Endothelial cell of umbilical vein (primary cell): ENCODE results near the gene CRYBB2. TPM values are rescaled to one million over a fixed set of nuclear protein-coding genes. Genes with fewer than 3 reads are reported as not detected.

Experiments used
- BruUV-seq: library from RNA; stranded (reverse); fragments of 400-500 nt; replicated peaks from 2 replicates; lab custom pipeline; 2021; lab: Mats Ljungman, UMichigan
- CTCF ChIA-PET: fragments of 300-600, 350-600 bp; sonication (Branson Sonifier 250); formaldehyde crosslinking; loops from one replicate; lab custom pipeline; 2021; ENCODE audit warnings: antibody characterized with exemption, inconsistent platforms; lab: Charles Lee
- POLR2A ChIA-PET: fragments of 300-600, 350-600 bp; sonication (Branson Sonifier 250); formaldehyde crosslinking; loops from one replicate; lab custom pipeline; 2021; ENCODE audit warnings: antibody characterized with exemption, inconsistent platforms; lab: Charles Lee
- DNase-seq: peaks from one replicate; pipeline ENCODE4 v3.0.0-alpha.2; 2011; ENCODE audit warnings: low read depth, low spot score
- FAIRE-seq: peaks from 2 replicates; lab custom pipeline; 2011; peaks lifted over from hg19 to GRCh38; lab: Jason Lieb, UNC
- H2AFZ ChIP-seq: 2 replicates; pipeline ENCODE4 v1.6.0; 2012; ENCODE audit warnings: low read depth, low read length, control low read depth, inconsistent platforms
- H3K27ac ChIP-seq: 2 replicates; pipeline ENCODE4 v1.5.1; 2011; ENCODE audit warnings: low read depth, mild to moderate bottlenecking, control low read depth, low read length, moderate library complexity; ENCODE audit not compliant: insufficient read depth
- H3K27me3 ChIP-seq, 2 experiments: 2 replicates each; pipeline versions ENCODE4 v1.6.0 to v1.6.1; 2011; ENCODE audit warnings: low read length in 2 of 2, mixed read lengths in 1 of 2; ENCODE audit not compliant: control insufficient read depth in 2 of 2, insufficient read depth in 2 of 2
- H3K36me3 ChIP-seq, 2 experiments: 2 replicates in 1 of 2; 3 replicates in 1 of 2; pipeline ENCODE4 v1.5.1; 2011; ENCODE audit warnings: low read length in 2 of 2, mild to moderate bottlenecking in 1 of 2, moderate library complexity in 1 of 2; ENCODE audit not compliant: control insufficient read depth in 2 of 2, insufficient read depth in 2 of 2; ENCODE audit errors: extremely low read depth in 1 of 2
- H3K4me1 ChIP-seq: 3 replicates; pipeline ENCODE4 v1.5.1; 2011; ENCODE audit warnings: mild to moderate bottlenecking, low read length; ENCODE audit not compliant: control insufficient read depth, insufficient read depth; ENCODE audit errors: extremely low read depth
- H3K4me2 ChIP-seq: 2 replicates; pipeline ENCODE4 v1.6.1; 2011; ENCODE audit warnings: low read length, control low read depth, mixed read lengths; ENCODE audit not compliant: insufficient read depth
- H3K4me3 ChIP-seq, 3 experiments: fragments of 200-600 bp in 1 of 3; sonication (generic), shearing (Covaris generic) in 1 of 3; replicated peaks in 1 of 3; 2 replicates each; pipeline ENCODE4 v1.5.1; 2011 to 2016; ENCODE audit warnings: control low read depth in 3 of 3, low read length in 3 of 3, mild to moderate bottlenecking in 2 of 3, inconsistent platforms in 1 of 3, low read depth in 1 of 3, moderate library complexity in 1 of 3; ENCODE audit not compliant: insufficient read depth in 1 of 3
- H3K79me2 ChIP-seq: 2 replicates; pipeline ENCODE4 v1.6.0; 2012; ENCODE audit warnings: low read length, inconsistent platforms; ENCODE audit not compliant: control insufficient read depth, insufficient read depth
- H3K9ac ChIP-seq: replicated peaks from 2 replicates; pipeline ENCODE3; 2011; ENCODE audit warnings: low read length, control low read depth; ENCODE audit not compliant: insufficient read depth; ENCODE audit errors: extremely low read depth
- H3K9me1 ChIP-seq: replicated peaks from 3 replicates; pipeline ENCODE4 v1.6.0; 2011; ENCODE audit warnings: mild to moderate bottlenecking, low read length; ENCODE audit not compliant: control insufficient read depth, insufficient read depth; ENCODE audit errors: extremely low read depth
- H3K9me3 ChIP-seq: replicated peaks from 2 replicates; pipeline ENCODE4 v1.5.1; 2012; ENCODE audit warnings: low read length, inconsistent platforms; ENCODE audit not compliant: control insufficient read depth, insufficient read depth
- H4K20me1 ChIP-seq: replicated peaks from 2 replicates; pipeline ENCODE3; 2011; ENCODE audit warnings: mild to moderate bottlenecking, low read length; ENCODE audit not compliant: control insufficient read depth, insufficient read depth; ENCODE audit errors: extremely low read depth
- EZH2 ChIP-seq: IDR thresholded peaks from 2 replicates; pipeline ENCODE4 v1.6.1; 2012; ENCODE audit warnings: borderline replicate concordance, low read depth, mild to moderate bottlenecking, moderate library complexity, low read length, inconsistent platforms; ENCODE audit not compliant: severe bottlenecking
- FOS ChIP-seq: IDR thresholded peaks from 2 replicates; pipeline ENCODE4 v1.6.1; 2011; ENCODE audit warnings: mild to moderate bottlenecking, low read length, moderate library complexity, borderline replicate concordance; ENCODE audit not compliant: insufficient read depth
- GATA2 ChIP-seq: IDR thresholded peaks from 2 replicates; pipeline ENCODE4 v1.7.0; 2011; ENCODE audit warnings: low read depth, mild to moderate bottlenecking, moderate library complexity, mixed read lengths, low read length; ENCODE audit not compliant: insufficient read length, insufficient read depth
- JUN ChIP-seq: IDR thresholded peaks from 2 replicates; pipeline ENCODE4 v1.6.1; 2011; ENCODE audit warnings: borderline replicate concordance, low read depth; ENCODE audit not compliant: insufficient read length, insufficient read depth
- MYC ChIP-seq: IDR thresholded peaks from one replicate; pipeline ENCODE4 v1.6.1; 2011; ENCODE audit warnings: mild to moderate bottlenecking, low read depth, low read length
- POLR2A ChIP-seq: IDR thresholded peaks from 2 replicates; pipeline ENCODE4 v1.6.1; 2012; ENCODE audit warnings: low read depth, mild to moderate bottlenecking, control low read depth, low read length
- POLR2AphosphoS5 ChIP-seq: IDR thresholded peaks from 2 replicates; pipeline ENCODE4 v1.6.1; 2012; ENCODE audit warnings: low read depth, mild to moderate bottlenecking, control low read depth, low read length, moderate library complexity; ENCODE audit not compliant: insufficient read depth
- dilution Hi-C: fragments of 300-500 bp; cut with MboI; formaldehyde crosslinking; loops from one replicate; pipeline ENCODE4 v1.15.0; 2019; ENCODE audit warnings: low sequenced_read_pairs; ENCODE audit not compliant: extremely low pct_ligation_motif_present
- intact Hi-C: fragments of 100-400 bp; cut with micrococcal nuclease; formaldehyde crosslinking; loops from one replicate; pipeline ENCODE4 v1.10.0; 2022
- polyA plus RNA-seq, 4 experiments: library from polyadenylated mRNA; depleted of rRNA in 3 of 4; stranded (reverse) in 3 of 4; unstranded in 1 of 4; fragments of >200 nt; gene quantifications; 2 replicates each; pipeline versions ENCODE4 v1.2.1 to v1.2.3, GENCODE V29; 2011 to 2012; ENCODE audit warnings: missing spikeins in 1 of 4
- total RNA-seq: library from RNA; stranded (reverse); gene quantifications from 2 replicates; pipeline ENCODE4 v1.2.3, GENCODE V29; 2021
- TF ChIP-seq, protein P1 (sequence below), 2 donors: IDR thresholded peaks; 1 replicate in 1 of 2; 2 replicates in 1 of 2; pipeline ENCODE4 v1.5.1; 2011; ENCODE audit warnings: low read length in 2 of 2, mild to moderate bottlenecking in 2 of 2, moderate library complexity in 2 of 2, control low read depth in 1 of 2, inconsistent platforms in 1 of 2, low read depth in 1 of 2; ENCODE audit not compliant: insufficient read depth in 1 of 2; ENCODE audit errors: extremely low read depth in 1 of 2
- TF ChIP-seq, protein P2 (sequence below): IDR thresholded peaks from 2 replicates; pipeline ENCODE4 v1.6.1; 2011; ENCODE audit not compliant: insufficient read depth, insufficient read length

The CRYBB2 gene
- total and polyA plus RNA-seq, 2 donors (not counting 3 experiments of a cell fraction or from before 2014, with no cell fraction given): 0.36 to 1.4 TPM

GRCh38 chr22:25186140-25186539, 33.3 kb upstream of the CRYBB2 start:
- Histone ChIP-seq H4K20me1 (no peaks in the 10 kb centered on the region), H3K27ac (no peak overlapping the region), H3K4me1 (no peaks in the 10 kb centered on the region), H3K9ac (no peak overlapping the region), H3K36me3 (peaks cover 0 to 31% of the 10 kb centered on the region in 2 experiments), H3K4me3 (no peak overlapping the region), H3K9me1 (no peaks in the 10 kb centered on the region), H3K27me3 (no peaks in the 10 kb centered on the region), H3K79me2 (no peaks in the 10 kb centered on the region), H3K4me2 (no peak overlapping the region), H2AFZ (no peak overlapping the region), H3K9me3 (no peaks in the 10 kb centered on the region)
- BruUV-seq: no TSS peak
- no peak for TF ChIP-seq JUN
- TF ChIP-seq, protein P1, sequence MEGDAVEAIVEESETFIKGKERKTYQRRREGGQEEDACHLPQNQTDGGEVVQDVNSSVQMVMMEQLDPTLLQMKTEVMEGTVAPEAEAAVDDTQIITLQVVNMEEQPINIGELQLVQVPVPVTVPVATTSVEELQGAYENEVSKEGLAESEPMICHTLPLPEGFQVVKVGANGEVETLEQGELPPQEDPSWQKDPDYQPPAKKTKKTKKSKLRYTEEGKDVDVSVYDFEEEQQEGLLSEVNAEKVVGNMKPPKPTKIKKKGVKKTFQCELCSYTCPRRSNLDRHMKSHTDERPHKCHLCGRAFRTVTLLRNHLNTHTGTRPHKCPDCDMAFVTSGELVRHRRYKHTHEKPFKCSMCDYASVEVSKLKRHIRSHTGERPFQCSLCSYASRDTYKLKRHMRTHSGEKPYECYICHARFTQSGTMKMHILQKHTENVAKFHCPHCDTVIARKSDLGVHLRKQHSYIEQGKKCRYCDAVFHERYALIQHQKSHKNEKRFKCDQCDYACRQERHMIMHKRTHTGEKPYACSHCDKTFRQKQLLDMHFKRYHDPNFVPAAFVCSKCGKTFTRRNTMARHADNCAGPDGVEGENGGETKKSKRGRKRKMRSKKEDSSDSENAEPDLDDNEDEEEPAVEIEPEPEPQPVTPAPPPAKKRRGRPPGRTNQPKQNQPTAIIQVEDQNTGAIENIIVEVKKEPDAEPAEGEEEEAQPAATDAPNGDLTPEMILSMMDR (IDR thresholded peaks at IDR 0.05; ENCODE audit: extremely low read depth in 1 of 2, insufficient read depth in 1 of 2, low read depth in 1 of 2, low read length in 2 of 2): no peak
- no peak for TF ChIP-seq FOS
- no peak for TF ChIP-seq GATA2
- TF ChIP-seq POLR2A: no peak
- TF ChIP-seq POLR2AphosphoS5: no peak
- TF ChIP-seq, protein P2, sequence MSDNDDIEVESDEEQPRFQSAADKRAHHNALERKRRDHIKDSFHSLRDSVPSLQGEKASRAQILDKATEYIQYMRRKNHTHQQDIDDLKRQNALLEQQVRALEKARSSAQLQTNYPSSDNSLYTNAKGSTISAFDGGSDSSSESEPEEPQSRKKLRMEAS: no peak
- no peak for TF ChIP-seq MYC
- TF ChIP-seq EZH2: no peak
- intact Hi-C loops: no loop called here
- POLR2A ChIA-PET: no interaction called here
- FAIRE-seq: no peak
- DNase-seq: no peak
- CTCF ChIA-PET: interaction anchor here (1.1 to 5.3 kb wide), 2 partner anchors 15 to 76 kb away, joined by 3 to 23 read pairs; no protein-coding TSS in a partner anchor
- dilution Hi-C loops: no loop called here
